ENCODE results near the gene PNISR.

PNISR gene

GRCh38 chr6:99416892-99417767 lies 8.0 kb downstream of the PNISR start:
- no peak overlapping the region for H3K4me3 ChIP-seq (ENCODE audit: low read depth in 1 of 2, low read length in 1 of 2)
- H3K4me1 ChIP-seq (ENCODE audit: control insufficient read depth in 1 of 2, insufficient read depth in 1 of 2, low read depth in 1 of 2, low read length in 1 of 2), result no peaks in the 10 kb centered on the region
- H3K27ac ChIP-seq, result peak overlapping the region; percentile 32
- H3K27me3 ChIP-seq, result no peaks in the 10 kb centered on the region
- peaks cover 17% of the 10 kb centered on the region for H3K36me3 ChIP-seq
- no peak for TF ChIP-seq CTCF (IDR thresholded peaks at IDR 0.05)
- H3K9me3 ChIP-seq, result no peaks in the 10 kb centered on the region

GRCh38 chr6:99416226-99416625 lies 8.9 kb downstream of the PNISR start:
- TF ChIP-seq CTCF (IDR thresholded peaks at IDR 0.05), result no peak
- no peaks in the 10 kb centered on the region for H3K9me3 ChIP-seq
- no peaks in the 10 kb centered on the region for H3K27me3 ChIP-seq
- H3K27ac ChIP-seq, result no peak overlapping the region
- no peak overlapping the region for H3K4me3 ChIP-seq (ENCODE audit: low read depth in 1 of 2, low read length in 1 of 2)
- H3K4me1 ChIP-seq (ENCODE audit: control insufficient read depth in 1 of 2, insufficient read depth in 1 of 2, low read depth in 1 of 2, low read length in 1 of 2), result no peaks in the 10 kb centered on the region
- peaks cover 21% of the 10 kb centered on the region for H3K36me3 ChIP-seq

GRCh38 chr6:99415446-99415845 lies 9.7 kb downstream of the PNISR start:
- Histone ChIP-seq H3K4me1 (ENCODE audit: control insufficient read depth in 1 of 2, insufficient read depth in 1 of 2, low read depth in 1 of 2, low read length in 1 of 2) (no peaks in the 10 kb centered on the region), H3K4me3 (ENCODE audit: low read depth in 1 of 2, low read length in 1 of 2) (no peak overlapping the region), H3K9me3 (no peaks in the 10 kb centered on the region), H3K27me3 (no peaks in the 10 kb centered on the region), H3K36me3 (peaks cover 29% of the 10 kb centered on the region), H3K27ac (no peak overlapping the region)
- no peak for TF ChIP-seq CTCF (IDR thresholded peaks at IDR 0.05)

- TF ChIP-seq CTCF (IDR thresholded peaks at IDR 0.05), result no peak
- Histone ChIP-seq H3K9me3 (no peaks in the 10 kb centered on the region), H3K27me3 (no peaks in the 10 kb centered on the region), H3K36me3 (peaks cover 63% of the 10 kb centered on the region), H3K27ac (no peak overlapping the region), H3K4me3 (ENCODE audit: low read depth in 1 of 2, low read length in 1 of 2) (no peak overlapping the region), H3K4me1 (ENCODE audit: control insufficient read depth in 1 of 2, insufficient read depth in 1 of 2, low read depth in 1 of 2, low read length in 1 of 2) (no peaks in the 10 kb centered on the region)
Measured at GRCh38 chr6:99412065-99412464, 13.0 kb downstream of the PNISR start.

- H3K4me3 ChIP-seq (ENCODE audit: low read depth in 1 of 2, low read length in 1 of 2), result no peak overlapping the region
- H3K36me3 ChIP-seq, result peaks cover 86% of the 10 kb centered on the region
- TF ChIP-seq CTCF (IDR thresholded peaks at IDR 0.05), result no peak
- H3K27ac ChIP-seq, result no peak overlapping the region
- no peaks in the 10 kb centered on the region for H3K9me3 ChIP-seq
- H3K27me3 ChIP-seq, result no peaks in the 10 kb centered on the region
- H3K4me1 ChIP-seq (ENCODE audit: control insufficient read depth in 1 of 2, insufficient read depth in 1 of 2, low read depth in 1 of 2, low read length in 1 of 2), result no peaks in the 10 kb centered on the region
Measured at GRCh38 chr6:99409672-99410071, 15.4 kb downstream of the PNISR start.
